ENCODE results near the gene SOS2.
A peak's percentile ranks its signal among the peaks of the same experiment; 100 is the strongest.

The SOS2 gene

DNA sequence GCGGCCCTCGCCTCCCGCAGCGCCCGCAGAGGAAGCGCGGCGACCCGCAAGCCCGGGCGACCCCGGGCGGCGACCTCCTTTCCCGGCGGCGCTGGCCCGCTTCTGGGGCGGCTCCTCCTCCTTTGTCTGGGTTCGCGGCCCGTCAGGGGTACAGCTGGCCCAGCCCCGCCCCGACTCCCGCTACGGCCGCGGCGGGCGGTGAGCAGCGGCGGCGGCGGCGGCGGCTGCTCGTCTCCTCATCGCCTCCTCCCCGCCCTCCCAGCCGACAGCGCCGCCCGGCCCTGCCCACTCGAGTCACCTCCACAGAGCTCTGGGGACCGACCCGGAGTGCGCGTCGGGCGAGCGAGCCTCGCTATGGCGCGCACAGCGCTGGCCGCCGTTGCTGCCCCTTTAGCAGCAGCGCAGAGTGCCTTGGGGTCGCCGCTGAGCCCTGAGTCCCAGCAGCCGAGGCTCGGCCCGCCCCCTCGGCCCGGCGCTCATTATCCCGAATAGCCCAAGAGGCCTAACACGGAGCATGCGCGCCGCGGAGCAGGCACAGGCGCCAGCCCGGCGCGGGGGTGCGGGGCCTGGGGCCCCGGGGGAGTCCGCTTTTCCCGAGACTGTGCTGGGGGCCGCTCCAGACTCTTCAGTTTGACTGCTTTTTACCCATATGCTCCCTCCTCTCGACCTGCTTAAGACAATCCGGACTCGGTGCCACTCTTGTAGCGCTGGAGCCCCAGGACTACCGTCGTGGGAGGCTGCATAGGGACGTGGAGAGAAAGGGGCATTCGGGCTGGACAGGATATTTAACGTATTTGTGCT, at the start of gene SOS2:
SOS2 (minus strand) TSS at position 104 of the 801 bp plus-strand sequence. CDS start 295 bp downstream, outside the sequence.
- DNase-seq, result peak; percentile 84 to 87

DNA sequence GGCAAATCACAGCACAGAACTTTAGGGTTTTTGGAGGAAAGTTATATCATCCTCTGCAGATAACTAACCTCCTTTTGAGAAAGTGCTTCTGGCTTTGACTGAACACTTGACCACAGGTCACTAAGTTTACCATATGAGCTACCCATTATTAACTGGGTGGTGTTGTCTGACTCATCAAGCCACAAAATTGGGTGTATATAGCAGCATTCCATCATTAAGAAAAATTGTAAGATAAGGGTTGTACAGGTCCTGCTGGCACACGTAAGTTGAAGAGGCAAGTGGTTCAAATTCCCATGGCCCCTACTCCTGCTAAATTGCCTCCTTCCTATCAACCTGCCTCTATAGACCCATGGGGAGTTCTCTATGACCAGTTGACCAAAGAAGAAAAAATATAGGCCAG, 41.1 kb upstream of the SOS2 start:
- no peak for DNase-seq

DNA sequence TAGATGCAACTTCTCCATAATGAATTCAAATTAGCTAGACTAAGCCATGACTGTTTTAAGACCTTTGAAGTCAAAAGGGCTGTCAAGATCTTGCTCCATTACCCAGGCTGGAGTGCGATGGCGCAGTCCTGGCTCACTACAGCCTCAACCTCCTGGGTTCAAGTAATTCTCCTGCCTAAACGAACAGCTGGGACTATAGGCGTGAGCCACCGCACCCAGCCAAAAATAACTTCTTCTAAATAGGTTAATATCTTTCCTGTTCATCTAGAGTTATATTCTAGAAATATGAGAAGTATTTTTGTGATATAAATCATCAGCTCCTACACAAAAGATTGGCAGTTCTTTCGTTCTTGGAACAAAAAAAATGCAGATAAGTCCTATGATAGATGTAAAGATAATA, 39.6 kb upstream of the SOS2 start:
- DNase-seq, result no peak

DNA sequence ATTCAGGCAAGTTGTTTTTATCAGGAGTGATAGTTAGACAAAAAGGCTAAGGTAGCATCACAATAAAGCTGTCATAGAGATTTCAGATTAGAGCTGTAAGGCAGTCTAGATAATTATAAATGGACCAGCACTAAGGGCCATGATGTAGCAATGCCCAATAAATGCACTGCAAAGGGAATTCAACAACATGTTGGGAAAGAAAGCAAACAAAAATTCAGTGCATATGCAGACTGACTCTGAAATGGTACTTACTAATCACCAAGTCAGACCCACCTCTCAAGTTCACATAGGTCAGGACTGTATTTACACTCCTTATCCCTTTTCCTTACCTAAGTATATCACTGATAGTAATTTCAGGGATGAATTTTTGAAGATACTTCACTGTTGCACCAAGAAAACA, 33.7 kb upstream of the SOS2 start:
- no peak for DNase-seq

DNA sequence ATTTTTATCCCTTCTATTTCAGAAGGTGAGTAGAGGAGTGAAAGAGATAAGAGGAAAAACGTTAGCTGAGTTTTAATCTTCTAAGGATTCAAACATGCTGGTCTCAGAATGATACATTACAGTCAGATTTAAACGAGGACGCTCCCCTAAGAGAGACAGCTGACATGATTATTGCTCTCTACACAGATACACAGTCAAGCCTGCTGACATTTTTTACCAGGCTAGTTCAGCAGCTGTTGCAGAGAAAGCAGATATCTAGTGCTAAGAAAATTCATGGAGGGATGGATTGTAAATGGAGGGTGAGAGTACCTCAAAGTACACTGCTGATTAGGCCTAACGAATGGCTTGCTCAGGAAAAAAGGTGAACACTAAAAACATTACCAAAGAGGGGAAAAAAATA, 31.9 kb upstream of the SOS2 start:
- DNase-seq, result no peak

DNA sequence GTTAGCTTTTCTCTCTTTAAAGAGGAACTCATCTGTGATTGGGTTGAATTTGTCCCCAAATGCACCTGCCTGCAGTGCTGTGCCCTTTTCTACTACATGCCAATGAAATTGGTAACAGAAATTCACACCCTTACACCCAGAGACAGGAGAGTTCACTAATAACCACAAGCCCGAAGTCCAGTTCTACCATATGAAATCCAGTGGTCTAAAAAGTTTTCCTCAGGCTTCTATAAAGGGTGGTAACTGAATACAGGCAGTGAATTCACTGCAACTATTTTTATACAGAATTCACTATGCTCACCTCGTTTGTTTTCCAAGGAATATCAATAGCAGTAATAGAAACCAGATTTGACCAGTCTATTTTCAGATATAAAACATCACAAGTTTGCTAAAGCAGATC, 31.5 kb upstream of the SOS2 start:
- no peak for DNase-seq

DNA sequence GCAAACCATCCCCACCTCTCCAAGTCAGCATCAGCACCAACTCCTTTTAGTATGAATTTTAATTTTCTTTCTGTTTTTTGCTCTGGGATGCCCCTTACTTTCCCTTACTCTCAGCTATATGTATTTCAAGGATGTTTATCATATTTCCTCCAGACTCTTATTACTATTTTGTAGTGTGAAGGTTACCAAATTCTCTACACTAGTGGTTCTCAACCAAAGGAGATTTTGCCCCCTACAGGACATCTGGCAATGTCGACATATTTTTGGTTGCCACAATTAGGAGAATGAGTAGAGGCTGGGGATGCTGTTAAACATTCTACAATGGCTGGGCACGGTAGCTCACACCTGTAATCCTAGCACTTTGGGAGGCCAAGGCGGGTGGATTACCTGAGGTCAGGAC, 29.1 kb upstream of the SOS2 start:
- DNase-seq, result peak; percentile 15 to 46

DNA sequence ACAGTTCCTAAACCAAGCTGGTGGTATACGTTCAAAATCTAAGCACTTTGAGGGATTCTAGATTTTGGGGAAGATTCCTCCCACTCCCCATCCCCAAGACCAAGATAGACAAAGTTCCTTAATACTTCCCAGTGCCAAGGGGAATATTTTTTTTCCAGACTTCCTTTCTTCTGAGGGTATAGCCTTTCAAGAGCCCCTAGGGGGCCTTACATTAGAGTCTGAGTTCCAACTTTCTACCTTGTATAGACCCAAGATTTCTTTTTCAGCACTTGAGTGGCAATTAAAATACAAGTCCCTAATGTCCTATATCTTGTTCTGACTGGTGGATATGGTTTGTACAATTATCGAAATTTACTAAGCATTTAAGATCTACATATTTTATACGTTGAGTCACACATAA, 28.7 kb upstream of the SOS2 start:
- DNase-seq, result no peak

DNA sequence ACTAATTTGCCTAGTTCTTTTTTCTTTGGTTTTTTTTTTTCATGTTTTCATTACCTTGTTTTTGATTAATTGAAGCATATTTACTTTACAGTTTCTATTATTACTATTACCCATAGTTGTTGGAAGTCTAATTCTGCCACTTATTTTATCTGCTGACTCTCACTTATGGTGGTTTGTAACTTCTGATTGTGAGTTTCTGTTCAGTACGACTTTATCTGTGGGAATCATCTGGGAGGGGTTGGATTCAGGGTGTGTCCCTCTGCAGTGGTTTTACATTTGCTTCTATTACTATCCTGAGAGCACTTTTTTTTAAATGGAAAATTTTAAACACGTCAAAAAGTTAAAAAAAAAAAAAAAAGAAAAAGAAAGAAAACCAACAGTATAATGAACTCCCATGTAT, 26.4 kb upstream of the SOS2 start:
- no peak for DNase-seq

DNA sequence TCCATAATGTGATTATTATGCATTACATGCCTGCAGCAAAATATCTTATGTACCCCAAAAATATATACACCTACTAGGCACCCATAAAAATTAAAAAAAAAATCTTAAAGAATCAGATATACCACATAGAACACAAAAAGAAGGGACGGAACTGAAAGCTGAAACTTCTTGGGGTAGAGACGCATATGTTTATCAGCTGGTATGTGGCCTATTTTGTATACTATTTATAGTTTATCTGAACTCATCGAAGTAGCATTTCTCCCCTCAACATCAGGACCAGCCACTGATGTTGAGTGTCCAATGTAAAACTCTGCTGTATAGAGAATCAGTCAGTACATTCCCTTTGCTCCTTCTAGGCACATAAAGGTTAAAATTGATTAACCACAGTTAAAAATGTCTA, 22.9 kb upstream of the SOS2 start:
- DNase-seq, result no peak

DNA sequence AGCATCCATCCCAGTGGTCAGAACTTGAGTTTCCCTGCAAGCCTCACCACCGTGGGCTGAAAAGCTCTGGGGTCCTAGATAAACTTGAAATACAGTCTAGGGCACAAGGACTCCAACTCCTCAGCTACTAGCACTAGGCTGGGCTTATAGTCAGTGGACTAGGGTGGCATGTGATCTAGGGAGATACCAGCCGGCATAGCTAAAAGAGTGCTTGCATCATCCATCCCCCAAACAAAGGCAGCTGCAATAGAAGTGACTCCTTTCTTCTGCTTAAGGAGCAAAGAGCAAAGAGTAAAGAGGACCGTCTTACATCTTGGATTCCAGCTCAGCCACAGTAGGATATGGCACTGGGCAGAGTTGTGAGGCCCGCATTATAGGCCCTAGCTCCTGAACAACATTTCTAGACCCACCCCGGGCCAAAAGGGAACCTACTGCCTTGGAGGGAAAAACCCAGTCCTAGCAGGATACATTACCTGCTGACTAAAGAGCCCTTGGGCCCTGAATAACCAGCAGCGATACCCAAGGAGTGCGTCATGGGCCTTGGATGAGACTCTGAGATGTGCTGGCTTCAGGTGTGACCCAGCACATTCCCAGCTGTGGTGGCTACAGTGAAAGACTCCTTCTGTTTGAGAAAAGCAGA, 17.9 kb upstream of the SOS2 start:
- no peak for DNase-seq

DNA sequence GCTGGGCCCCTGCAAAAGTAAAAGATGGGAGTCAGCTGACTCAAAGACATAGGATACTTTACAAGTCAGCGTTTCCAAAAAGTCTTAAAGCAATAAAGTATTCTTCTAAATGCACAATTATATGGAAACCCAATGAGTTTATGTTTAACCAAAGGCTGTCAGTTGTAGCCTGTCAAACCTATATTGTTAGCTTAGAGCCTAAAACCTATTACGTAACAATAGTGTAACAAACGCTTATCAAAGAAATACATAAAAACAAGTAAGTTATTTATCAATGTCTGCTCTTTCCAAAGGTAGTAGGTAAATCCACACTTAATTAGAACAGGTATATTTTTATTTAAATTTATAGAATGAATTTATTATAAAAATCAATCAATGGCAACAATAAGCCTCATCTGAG, 15.9 kb upstream of the SOS2 start:
- no peak for DNase-seq

DNA sequence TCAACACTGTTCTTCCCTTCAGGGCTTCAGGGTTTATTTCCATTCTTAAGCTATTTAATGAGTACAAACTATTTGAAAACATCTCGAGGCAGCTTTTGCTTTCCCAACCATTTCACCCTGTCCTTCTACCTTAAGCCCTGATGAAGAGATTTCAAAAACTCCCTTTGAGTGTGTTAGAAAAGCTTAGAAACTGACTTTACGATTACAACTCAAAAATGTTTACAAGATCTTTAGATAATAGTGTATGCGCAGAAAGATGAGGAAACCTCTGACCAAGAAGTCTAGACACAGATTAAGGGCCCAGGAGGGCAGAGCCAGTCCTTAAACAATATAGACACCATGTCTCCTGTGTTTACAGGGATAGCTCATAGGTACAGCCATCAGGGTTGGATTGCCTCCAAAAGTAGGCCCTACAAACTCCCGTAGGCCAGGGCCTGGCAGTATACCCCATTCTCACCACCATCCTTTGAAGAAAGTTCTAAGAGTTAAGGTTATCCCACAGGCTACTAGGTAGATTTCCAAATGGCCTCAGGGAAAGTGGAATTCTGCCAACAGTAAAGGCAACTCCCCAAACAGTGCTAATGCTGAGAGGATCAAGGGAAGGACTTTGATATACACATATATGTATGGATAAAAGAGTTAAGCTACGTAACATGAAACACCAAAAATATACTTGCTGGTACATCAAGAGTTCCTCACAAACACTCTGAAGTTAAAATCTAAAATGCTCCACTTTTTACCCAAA, 11.4 kb upstream of the SOS2 start:
- no peak for DNase-seq

DNA sequence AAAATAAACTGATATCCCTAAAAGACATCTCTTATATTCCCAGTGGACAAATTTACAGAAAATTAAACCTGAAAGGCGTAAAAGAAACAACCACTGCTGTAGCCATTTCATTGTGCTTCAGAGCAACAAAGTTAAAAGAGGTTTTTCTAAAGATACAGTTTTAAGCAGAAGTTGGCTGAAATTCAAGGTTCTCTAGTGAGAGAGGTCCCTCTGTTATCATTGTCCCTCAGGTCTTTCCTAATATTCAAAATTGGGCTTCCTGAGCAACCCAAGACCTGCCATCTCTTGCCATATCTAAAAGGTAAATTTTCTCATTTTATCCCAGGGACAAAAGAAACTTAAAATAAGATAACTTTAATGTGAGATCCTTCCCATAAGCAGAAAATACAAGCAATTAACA, 10.7 kb upstream of the SOS2 start:
- no peak for DNase-seq

DNA sequence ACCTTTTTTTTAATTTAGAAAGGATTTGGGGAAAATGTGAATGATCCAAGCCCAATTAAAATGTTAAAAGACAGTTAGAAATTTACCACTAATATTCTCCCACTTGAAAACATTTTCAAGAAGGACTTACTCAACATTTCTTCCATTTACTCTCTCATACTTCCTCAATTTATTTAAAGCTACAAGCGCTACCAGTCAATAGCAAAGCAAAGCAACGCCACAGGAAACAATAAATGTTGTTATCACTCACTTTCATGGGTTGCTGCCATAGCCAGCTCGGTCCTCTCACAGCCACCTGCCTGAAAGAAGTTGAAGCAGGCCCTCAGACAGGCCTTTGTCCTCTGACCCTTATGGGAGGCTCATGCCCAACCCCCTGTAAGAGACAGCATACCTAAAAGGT, 6.0 kb upstream of the SOS2 start:
- DNase-seq, result no peak

DNA sequence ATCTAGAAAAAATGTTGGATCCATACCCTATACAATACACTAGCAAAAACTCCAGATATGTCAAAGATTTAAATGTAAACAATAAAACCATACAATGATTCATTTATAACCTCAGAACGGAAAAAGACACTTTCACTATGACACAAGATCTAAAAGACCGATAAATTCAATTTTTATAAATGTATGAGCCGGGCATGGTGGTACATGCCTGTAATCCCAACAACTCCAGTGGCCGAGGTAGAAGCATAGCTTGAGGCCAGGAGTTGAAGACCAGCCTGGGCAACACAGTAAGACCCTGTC, 2.5 kb upstream of the SOS2 start:
- no peak for DNase-seq

DNA sequence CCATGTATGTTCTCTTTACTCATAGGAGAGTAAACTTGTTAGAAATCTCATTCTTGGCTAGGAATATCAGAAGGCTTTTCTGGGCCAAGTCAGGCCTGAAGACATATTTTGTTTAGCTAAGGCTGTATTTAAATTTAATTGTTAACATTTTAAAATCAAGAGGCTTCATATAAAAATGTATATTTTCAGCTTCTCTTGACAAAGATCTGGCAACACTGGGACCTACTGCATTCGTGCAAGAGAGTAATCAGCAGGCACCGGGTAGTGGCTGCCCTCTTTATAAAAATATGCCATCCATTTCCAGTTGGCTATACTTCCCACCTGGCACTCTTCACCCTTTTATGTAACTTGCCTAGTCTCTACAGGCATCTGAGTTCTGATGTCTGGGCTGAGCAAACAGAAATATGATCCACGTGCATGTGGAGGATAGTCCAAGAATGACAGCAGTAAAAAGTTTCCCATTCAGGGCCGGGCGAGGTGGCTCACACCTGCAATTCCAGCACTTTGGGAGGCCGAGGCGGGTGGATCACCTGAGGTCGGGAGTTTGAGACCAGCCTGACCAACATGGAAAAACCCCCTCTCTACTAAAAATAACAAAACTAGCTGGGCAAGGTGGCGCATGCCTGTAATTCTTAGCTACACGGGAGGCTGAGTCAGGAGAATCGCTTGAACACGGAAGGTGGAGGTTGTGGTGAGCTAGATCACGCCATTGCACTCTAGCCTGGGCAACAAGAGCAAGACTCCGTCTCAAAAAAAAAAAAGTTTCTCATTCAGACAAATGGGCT, 2.0 kb upstream of the SOS2 start:
- DNase-seq, result peak in 1 of 2 donors; percentile 12

DNA sequence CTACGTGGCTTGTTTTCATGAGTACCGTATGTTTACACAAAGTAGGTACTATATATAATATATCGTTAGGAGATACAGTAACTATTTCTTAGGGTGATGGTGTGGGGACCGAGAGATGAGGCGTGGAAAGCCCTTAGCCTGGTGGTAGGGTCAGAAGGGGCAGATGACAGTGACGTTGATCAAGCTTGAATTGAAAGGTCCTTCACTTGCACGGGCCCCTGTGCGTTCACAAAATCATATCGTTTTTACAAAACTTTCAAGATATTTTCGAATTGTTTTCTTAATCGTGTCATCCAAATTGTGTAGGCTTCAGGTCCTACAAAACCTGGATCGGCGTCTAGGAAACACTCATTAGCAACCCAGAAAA, 881 bp upstream of the SOS2 start:
- no peak for DNase-seq

DNA sequence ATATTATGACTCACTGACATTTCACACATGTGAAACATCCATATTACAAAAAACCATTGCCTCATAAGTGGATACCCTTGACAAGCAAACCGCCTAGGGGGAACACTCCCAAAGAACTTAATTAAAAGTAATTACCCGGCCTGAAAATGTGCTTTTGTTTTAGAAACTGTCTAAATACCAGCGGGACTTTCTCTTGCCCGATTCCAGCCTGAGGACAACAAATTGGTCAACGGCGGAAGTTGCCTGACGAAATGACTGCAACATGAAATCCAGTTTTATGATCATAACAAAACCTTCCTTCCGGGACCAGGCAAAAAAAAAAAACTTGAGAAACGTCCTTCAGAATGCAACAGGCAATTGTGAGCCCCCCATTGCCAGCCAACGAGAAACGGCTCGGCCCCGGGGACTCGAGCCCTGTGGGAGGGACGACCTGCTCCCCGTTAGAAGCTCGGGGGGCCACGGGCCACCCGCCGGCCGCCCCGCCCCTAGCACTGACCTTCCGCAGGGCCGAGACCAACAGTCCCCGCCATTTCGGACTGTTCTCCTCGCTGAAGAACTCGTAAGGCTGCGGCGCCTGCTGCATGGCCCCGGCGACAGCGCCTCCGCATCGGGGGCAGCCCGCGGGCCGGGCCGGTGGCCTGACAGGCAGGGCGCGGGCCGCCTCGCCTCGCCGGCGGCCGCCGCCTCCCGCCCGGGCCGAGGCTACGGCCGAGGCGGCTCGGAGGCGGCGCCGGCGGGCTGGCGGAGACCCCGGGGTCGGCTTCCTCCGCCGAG, 490 bp downstream of the SOS2 start:
- peak; percentile 35 to 47 for DNase-seq

DNA sequence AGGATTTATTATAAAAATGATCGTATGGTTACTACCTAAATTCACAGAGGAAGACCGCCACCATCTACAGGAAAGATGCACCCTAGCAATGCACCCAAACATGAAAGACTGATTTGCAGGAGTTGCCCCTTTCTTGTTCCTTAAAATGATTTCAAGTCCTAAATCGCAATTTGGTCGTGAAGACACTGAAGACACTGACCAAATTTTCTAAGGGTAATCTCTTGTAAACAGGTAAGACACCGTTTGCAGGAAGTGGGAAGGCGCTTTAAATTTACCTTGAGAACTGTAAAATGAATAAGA, 1.0 kb downstream of the SOS2 start:
- DNase-seq, result no peak

DNA sequence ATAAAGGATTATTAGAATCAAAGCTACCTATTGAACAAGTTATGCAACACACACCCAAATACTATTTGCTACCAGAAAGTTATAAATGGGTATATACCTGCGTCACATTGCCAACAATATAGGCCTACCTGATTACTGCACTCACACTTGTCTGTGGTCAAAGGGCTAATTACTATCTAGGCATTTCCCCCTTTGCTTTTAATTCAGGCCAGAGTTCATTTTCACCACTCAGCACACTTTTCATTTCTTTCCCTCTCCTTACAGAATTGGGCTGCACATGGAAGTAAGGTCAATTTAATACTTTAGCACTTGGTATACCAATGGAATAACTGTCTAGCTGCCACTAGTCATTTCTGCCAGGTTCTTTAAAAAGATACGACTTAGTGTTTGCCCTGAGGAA, 1.7 kb downstream of the SOS2 start:
- DNase-seq, result no peak

DNA sequence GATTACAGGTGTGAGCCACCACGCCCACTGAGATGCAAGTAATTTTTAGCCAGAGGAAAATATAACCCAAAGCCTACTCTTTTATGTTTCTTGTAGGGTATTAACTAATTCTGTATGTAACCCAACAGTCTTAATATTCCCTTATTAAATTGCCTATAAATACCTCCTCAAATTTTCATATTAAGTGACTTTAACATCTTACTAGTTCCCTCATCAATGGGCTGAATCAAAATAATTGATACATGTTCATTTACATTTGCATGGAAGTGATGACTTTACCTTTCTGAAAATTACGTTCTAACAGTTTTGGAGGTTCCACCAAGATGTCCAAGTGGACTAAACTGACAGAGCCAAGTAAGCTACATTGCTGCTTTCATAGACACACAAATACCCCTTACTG, 3.1 kb downstream of the SOS2 start:
- no peak for DNase-seq

DNA sequence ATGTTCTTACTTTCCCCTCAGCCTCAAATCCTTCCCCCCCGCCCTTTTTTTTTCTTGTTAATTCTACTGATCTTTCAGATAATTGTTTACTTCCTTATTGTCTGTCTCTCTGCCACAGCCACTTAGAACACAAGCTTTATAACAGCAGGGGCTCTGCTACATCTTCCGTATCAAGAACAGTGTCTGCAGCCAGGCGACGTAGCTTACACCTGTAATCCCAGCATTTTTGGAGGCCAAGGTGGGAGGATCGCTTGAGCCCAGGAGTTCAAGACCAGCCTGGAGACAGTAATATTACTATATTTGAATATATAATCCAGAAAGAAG, 5.4 kb downstream of the SOS2 start:
- no peak for DNase-seq
